HG02798 (cell line): Measurements from ENCODE around the gene EIF2B4.

Experiments
- ATAC-seq: cut with Tn5 transposase; IDR thresholded peaks from one replicate; pipeline ENCODE4 v1.9.1; 2021; ENCODE audit warnings: mild to moderate bottlenecking; ENCODE audit not compliant: unreplicated experiment, poor library complexity

Gene EIF2B4

GRCh38 chr2:27370026-27370815, at the start of gene EIF2B4, which contains the start of gene SNX17:
Gene EIF2B4, minus strand, starts transcription at chr2:27370338. Its CDS starts 24 bp downstream, at chr2:27370314.
Gene SNX17, plus strand, starts transcription at chr2:27370616. Its CDS starts 128 bp downstream, at chr2:27370744.
- peak; percentile 93 for ATAC-seq

GRCh38 chr2:27416151-27416550, 46.0 kb upstream of the EIF2B4 start:
- no peak for ATAC-seq

- ATAC-seq: no peak
Observed at GRCh38 chr2:27412419-27413152, 42.4 kb upstream of the EIF2B4 start.

- peak; percentile 97 for ATAC-seq
Observed at GRCh38 chr2:27409321-27410073, 39.4 kb upstream of the EIF2B4 start, which contains the start of gene PPM1G. Gene PPM1G, minus strand, starts transcription at chr2:27409591. Its CDS starts 169 bp downstream, at chr2:27409422.

- peak; percentile 15 for ATAC-seq
Observed at GRCh38 chr2:27408601-27409320, 38.6 kb upstream of the EIF2B4 start.

GRCh38 chr2:27407798-27408491, 37.8 kb upstream of the EIF2B4 start:
- ATAC-seq: no peak

GRCh38 chr2:27400348-27401135, 30.4 kb upstream of the EIF2B4 start:
- ATAC-seq: no peak

GRCh38 chr2:27398962-27399361, 28.8 kb upstream of the EIF2B4 start:
- no peak for ATAC-seq

- no peak for ATAC-seq
Observed at GRCh38 chr2:27393225-27393624, 23.1 kb upstream of the EIF2B4 start.

GRCh38 chr2:27390822-27391679, 20.9 kb upstream of the EIF2B4 start:
- no peak for ATAC-seq

GRCh38 chr2:27381577-27382181, 11.5 kb upstream of the EIF2B4 start:
- ATAC-seq: no peak

- peak; percentile 92 for ATAC-seq
Observed at GRCh38 chr2:27380626-27381545, 10.7 kb upstream of the EIF2B4 start, which contains the start of gene ZNF513. Gene ZNF513, minus strand, starts transcription at chr2:27380734. Its CDS starts 208 bp downstream, at chr2:27380526.

- no peak for ATAC-seq
Observed at GRCh38 chr2:27379836-27380625, 9.9 kb upstream of the EIF2B4 start.

GRCh38 chr2:27379383-27379835, 9.3 kb upstream of the EIF2B4 start:
- ATAC-seq: no peak

- no peak for ATAC-seq
Observed at GRCh38 chr2:27378809-27379290, 8.7 kb upstream of the EIF2B4 start.
